RWPE2 (cell line): ENCODE measurements around the gene UBE2J2.

Experiments used
- ATAC-seq: fragments of 200-7000 bp; cut with Tn5 transposase; 3 replicates; pipeline ENCODE4 v1.9.1; 2021; ENCODE audit warnings: low read depth
- DNase-seq: peaks from one replicate; pipeline ENCODE4 v3.0.0-alpha.2; 2020; ENCODE audit warnings: low spot score
- H3K27ac ChIP-seq: fragments of 450-650 bp; 2 replicates; pipeline ENCODE4 v1.5.1; 2017; ENCODE audit warnings: mild to moderate bottlenecking; ENCODE audit not compliant: poor library complexity, severe bottlenecking
- H3K27me3 ChIP-seq: fragments of 250-450 bp; sonication (Bioruptor Pico); 2 replicates; pipeline ENCODE4 v1.5.1; 2021; ENCODE audit warnings: mild to moderate bottlenecking, moderate library complexity; ENCODE audit not compliant: insufficient read depth, poor library complexity, severe bottlenecking
- H3K36me3 ChIP-seq: fragments of 250-450 bp; sonication (Bioruptor Pico); 2 replicates; pipeline ENCODE4 v1.5.1; 2020; ENCODE audit warnings: low read depth, mild to moderate bottlenecking, moderate library complexity
- H3K4me1 ChIP-seq: fragments of 250-450 bp; sonication (Bioruptor Pico); 2 replicates; pipeline ENCODE4 v1.5.1; 2021; ENCODE audit warnings: mild to moderate bottlenecking, moderate library complexity; ENCODE audit not compliant: insufficient read depth, poor library complexity, severe bottlenecking
- H3K4me3 ChIP-seq: fragments of 250-450 bp; sonication (Bioruptor Pico); 2 replicates; pipeline ENCODE4 v1.5.1; 2021; ENCODE audit warnings: mild to moderate bottlenecking, moderate library complexity; ENCODE audit not compliant: severe bottlenecking
- H3K9me3 ChIP-seq: fragments of 250-450 bp; sonication (Bioruptor Pico); 2 replicates; pipeline ENCODE4 v1.5.1; 2021; ENCODE audit warnings: mild to moderate bottlenecking, moderate library complexity; ENCODE audit not compliant: severe bottlenecking
- TF ChIP-seq, protein P1 (sequence below): fragments of 450-650 bp; IDR thresholded peaks from one replicate; pipeline ENCODE4 v1.5.1; 2017; ENCODE audit warnings: mild to moderate bottlenecking, moderate library complexity; ENCODE audit not compliant: poor library complexity, severe bottlenecking

Gene UBE2J2

DNA sequence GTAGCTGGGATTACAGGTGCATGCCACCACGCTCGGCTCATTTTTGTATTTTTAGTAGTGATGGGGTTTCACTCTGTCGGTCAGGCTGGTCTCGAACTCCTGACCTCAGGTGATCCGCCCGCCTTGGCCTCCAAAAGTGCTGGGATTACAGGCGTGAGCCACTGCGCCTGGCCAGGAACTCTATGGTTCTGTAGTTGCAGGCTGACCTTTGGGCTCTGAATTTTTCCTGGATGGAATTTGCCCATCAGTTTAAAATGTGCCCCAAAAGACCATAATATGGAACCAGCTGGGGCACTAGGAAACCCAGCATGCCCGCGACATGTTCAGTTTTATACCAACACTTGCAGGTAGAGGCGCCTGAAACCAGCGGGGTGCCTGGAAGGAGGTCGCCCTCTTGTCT, 5.0 kb upstream of the UBE2J2 start:
- TF ChIP-seq, protein P1, sequence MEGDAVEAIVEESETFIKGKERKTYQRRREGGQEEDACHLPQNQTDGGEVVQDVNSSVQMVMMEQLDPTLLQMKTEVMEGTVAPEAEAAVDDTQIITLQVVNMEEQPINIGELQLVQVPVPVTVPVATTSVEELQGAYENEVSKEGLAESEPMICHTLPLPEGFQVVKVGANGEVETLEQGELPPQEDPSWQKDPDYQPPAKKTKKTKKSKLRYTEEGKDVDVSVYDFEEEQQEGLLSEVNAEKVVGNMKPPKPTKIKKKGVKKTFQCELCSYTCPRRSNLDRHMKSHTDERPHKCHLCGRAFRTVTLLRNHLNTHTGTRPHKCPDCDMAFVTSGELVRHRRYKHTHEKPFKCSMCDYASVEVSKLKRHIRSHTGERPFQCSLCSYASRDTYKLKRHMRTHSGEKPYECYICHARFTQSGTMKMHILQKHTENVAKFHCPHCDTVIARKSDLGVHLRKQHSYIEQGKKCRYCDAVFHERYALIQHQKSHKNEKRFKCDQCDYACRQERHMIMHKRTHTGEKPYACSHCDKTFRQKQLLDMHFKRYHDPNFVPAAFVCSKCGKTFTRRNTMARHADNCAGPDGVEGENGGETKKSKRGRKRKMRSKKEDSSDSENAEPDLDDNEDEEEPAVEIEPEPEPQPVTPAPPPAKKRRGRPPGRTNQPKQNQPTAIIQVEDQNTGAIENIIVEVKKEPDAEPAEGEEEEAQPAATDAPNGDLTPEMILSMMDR, result no peak
- no peaks in the 10 kb centered on the region for H3K27me3 ChIP-seq
- DNase-seq (no peak), ATAC-seq (no peak)
- H3K9me3 ChIP-seq, result no peaks in the 10 kb centered on the region
- no peak overlapping the region for H3K27ac ChIP-seq
- H3K4me3 ChIP-seq, result no peak overlapping the region
- H3K4me1 ChIP-seq, result no peaks in the 10 kb centered on the region
- H3K36me3 ChIP-seq, result no peaks in the 10 kb centered on the region

DNA sequence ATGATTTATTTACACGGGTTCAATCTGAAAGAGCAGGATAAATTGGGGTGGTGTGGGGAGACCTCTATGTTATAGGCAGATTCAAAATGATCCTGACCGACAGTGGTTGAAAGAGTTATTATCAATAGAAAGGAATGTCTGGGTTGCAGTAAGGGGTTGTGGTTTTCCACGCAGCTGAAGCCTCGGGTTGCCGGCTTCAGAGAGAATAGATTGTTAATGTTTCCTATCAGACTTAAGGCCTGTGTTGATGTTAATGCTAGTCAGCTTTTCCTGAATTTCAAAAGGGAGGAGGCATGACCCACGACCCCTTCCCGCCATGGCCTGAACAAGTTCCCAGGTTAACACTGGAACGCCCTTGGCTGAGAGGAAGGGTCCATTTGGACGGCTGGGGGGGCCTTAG, 2.2 kb upstream of the UBE2J2 start:
- H3K27ac ChIP-seq, result no peak overlapping the region
- ATAC-seq (no peak), DNase-seq (no peak)
- H3K27me3 ChIP-seq, result no peaks in the 10 kb centered on the region
- peaks cover 8% of the 10 kb centered on the region for H3K4me1 ChIP-seq
- no peak overlapping the region for H3K4me3 ChIP-seq
- TF ChIP-seq, protein P1, result no peak
- H3K36me3 ChIP-seq, result peaks cover 9% of the 10 kb centered on the region
- H3K9me3 ChIP-seq, result no peaks in the 10 kb centered on the region

DNA sequence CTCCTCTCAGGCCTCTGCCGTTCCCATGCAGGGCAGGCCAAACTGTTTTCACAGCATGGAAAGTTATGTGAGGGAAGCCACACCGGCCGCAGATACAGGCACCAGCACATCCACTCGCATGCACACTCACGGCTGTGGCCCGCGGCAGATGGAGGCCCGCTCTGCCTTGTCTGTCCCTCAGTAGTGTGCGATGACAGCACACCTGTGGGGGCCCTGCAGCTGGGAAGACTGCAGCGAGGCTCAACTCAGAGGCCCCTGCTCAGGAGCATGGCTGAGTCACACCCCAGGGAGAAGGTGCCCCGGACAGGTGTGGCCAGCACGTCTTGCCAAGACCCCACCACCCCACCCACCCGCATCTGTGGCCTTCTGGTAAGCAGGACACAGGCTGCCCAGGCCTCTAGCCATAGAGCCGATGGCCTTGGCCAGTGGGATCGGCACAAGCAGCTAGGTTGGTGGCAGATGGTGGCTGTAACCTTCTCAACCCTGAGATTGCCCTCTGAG, 1.3 kb upstream of the UBE2J2 start:
- Histone ChIP-seq H3K27ac (no peak overlapping the region), H3K27me3 (no peaks in the 10 kb centered on the region), H3K4me1 (peaks cover 8% of the 10 kb centered on the region), H3K4me3 (no peak overlapping the region), H3K9me3 (no peaks in the 10 kb centered on the region), H3K36me3 (peaks cover 11% of the 10 kb centered on the region)
- TF ChIP-seq, protein P1, result no peak
- DNase-seq (peak; percentile 53), ATAC-seq (no peak)

DNA sequence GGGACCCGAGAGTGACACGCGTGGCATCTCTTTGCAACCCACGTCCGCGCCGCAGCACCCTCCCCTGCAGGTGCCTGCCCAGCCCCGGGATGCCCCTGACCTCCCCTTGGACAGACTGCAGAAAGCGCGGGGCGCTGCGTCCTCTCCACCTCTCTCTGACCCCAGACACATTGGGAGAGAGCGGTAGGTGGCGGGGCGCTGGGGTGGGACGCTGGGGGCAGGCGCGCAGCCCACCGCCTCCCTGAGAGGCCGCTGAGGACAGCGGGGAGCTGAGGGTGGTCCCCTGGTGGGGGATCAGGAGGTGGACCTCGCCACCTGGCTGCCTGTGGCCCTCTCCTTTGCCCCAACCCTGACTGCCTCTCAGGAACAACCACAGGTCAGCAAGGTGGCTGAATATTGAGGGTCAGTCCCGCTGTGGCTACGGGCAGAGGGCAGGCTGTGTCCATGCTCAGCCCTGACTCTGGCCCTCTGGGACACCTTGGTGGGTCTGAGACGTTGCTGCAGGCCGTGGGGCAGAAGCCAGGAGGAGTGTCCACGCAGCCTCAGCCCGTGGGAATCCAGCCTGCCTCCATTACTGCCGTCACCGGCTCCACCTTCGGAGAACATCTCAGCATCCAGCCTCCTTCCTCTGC, 761 bp upstream of the UBE2J2 start:
- H3K4me3 ChIP-seq, result peak overlapping the region; percentile 95
- DNase-seq (peak; percentile 55), ATAC-seq (peak; percentile 10)
- H3K9me3 ChIP-seq, result no peaks in the 10 kb centered on the region
- H3K4me1 ChIP-seq, result peaks cover 8% of the 10 kb centered on the region
- TF ChIP-seq, protein P1, result no peak
- no peaks in the 10 kb centered on the region for H3K27me3 ChIP-seq
- peaks cover 16% of the 10 kb centered on the region for H3K36me3 ChIP-seq
- H3K27ac ChIP-seq, result peak overlapping the region; percentile 66

DNA sequence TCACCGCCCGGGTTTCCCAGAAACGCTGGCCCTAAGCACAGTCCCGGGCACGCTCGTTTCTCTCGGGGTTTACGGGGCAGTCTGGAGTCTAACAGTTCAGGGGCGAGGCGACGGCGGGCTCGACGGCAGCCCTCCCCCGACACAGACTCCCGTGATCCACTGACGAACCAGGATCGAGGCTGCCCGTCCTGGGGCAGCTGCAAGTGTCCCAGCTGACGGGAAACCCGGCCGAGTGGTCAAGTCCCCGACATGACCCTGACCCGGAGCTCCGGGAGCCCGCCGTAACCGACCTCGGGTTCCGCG, 494 bp downstream of the UBE2J2 start:
- no peak for ATAC-seq
- H3K4me1 ChIP-seq, result peaks cover 8% of the 10 kb centered on the region

More for the DNA sequence above, 494 bp downstream of the UBE2J2 start:
- no peaks in the 10 kb centered on the region for H3K27me3 ChIP-seq
- peak overlapping the region; percentile 66 for H3K27ac ChIP-seq
- TF ChIP-seq, protein P1, result no peak
- DNase-seq, result no peak
- no peaks in the 10 kb centered on the region for H3K9me3 ChIP-seq
- H3K36me3 ChIP-seq, result peaks cover 19% of the 10 kb centered on the region
- H3K4me3 ChIP-seq, result peak overlapping the region; percentile 95
